H1 (cell line): ENCODE results near the gene PARP15. TPM values are rescaled to one million over a fixed set of nuclear protein-coding genes. Genes with fewer than 3 reads are reported as not detected.

Source experiments
- CTCF ChIA-PET: fragments of 300-600 bp; sonication (Branson Sonifier 250); formaldehyde crosslinking; loops from one replicate; lab custom pipeline; 2021; ENCODE audit not compliant: partially characterized antibody; lab: Charles Lee
- POLR2A ChIA-PET: fragments of 300-600 bp; sonication (Branson Sonifier 250); formaldehyde crosslinking; loops from one replicate; lab custom pipeline; 2021; ENCODE audit warnings: inconsistent platforms; ENCODE audit not compliant: partially characterized antibody; lab: Charles Lee
- DNase-seq, 2 experiments: peaks; one replicate each; pipeline versions ENCODE4 v3.0.0 to v3.0.0-alpha.2; 2010 to 2022; ENCODE audit warnings: low spot score in 2 of 2, low read depth in 1 of 2, mixed read lengths in 1 of 2
- FAIRE-seq: peaks from 2 replicates; lab custom pipeline; 2011; peaks lifted over from hg19 to GRCh38; lab: Jason Lieb, UNC
- H2AFZ ChIP-seq: 2 replicates; pipeline ENCODE4 v1.8.1; 2012; ENCODE audit warnings: low read length, inconsistent platforms
- H2AK5ac ChIP-seq: 2 replicates; pipeline ENCODE4 v1.6.1; 2013; ENCODE audit warnings: low read depth, low read length
- H2BK120ac ChIP-seq: replicated peaks from 2 replicates; pipeline ENCODE3; 2013; ENCODE audit warnings: low read depth, low read length, inconsistent platforms
- H2BK12ac ChIP-seq: 2 replicates; pipeline ENCODE4 v1.6.1; 2013; ENCODE audit warnings: low read depth, low read length
- H2BK15ac ChIP-seq: 2 replicates; pipeline ENCODE4 v1.6.1; 2013; ENCODE audit warnings: low read length
- H2BK20ac ChIP-seq: 2 replicates; pipeline ENCODE4 v1.6.1; 2013; ENCODE audit warnings: low read length
- H2BK5ac ChIP-seq: 2 replicates; pipeline ENCODE4 v1.6.1; 2013; ENCODE audit warnings: low read depth, low read length
- H3K14ac ChIP-seq: 2 replicates; pipeline ENCODE4 v1.6.1; 2013; ENCODE audit warnings: inconsistent platforms; ENCODE audit not compliant: insufficient read length
- H3K18ac ChIP-seq: 2 replicates; pipeline ENCODE4 v1.6.1; 2013; ENCODE audit warnings: low read length; ENCODE audit errors: extremely low read depth
- H3K23ac ChIP-seq: 2 replicates; pipeline ENCODE4 v1.6.1; 2013; ENCODE audit warnings: inconsistent platforms; ENCODE audit not compliant: insufficient read length
- H3K23me2 ChIP-seq: 2 replicates; pipeline ENCODE4 v1.6.1; 2013; ENCODE audit warnings: low read depth, low read length
- H3K27ac ChIP-seq: 2 replicates; pipeline ENCODE4 v1.6.1; 2011; ENCODE audit warnings: low read depth, low read length, inconsistent platforms
- H3K27me3 ChIP-seq, 4 experiments: replicated peaks in 1 of 4; 1 replicate in 1 of 4; 2 replicates in 3 of 4; pipeline versions ENCODE4 v1.6.1 to v1.8.1; 2011 to 2013; ENCODE audit warnings: low read length in 3 of 4, mild to moderate bottlenecking in 3 of 4, inconsistent platforms in 2 of 4, mixed read lengths in 2 of 4, moderate library complexity in 1 of 4; ENCODE audit not compliant: control insufficient read depth in 3 of 4, insufficient read depth in 3 of 4; ENCODE audit errors: extremely low read depth in 1 of 4
- H3K36me3 ChIP-seq, 4 experiments: 2 replicates each; pipeline versions ENCODE4 v1.6.1 to v1.8.1; 2011 to 2013; ENCODE audit warnings: mild to moderate bottlenecking in 4 of 4, low read length in 3 of 4, moderate library complexity in 2 of 4, control low read depth in 1 of 4, inconsistent platforms in 1 of 4; ENCODE audit not compliant: insufficient read depth in 4 of 4, control insufficient read depth in 2 of 4
- H3K4ac ChIP-seq: replicated peaks from 2 replicates; pipeline ENCODE3; 2013; ENCODE audit warnings: low read length, low read depth, mixed read lengths, inconsistent platforms; ENCODE audit not compliant: insufficient read length
- H3K4me1 ChIP-seq, 4 experiments: replicated peaks in 1 of 4; 1 replicate in 1 of 4; 2 replicates in 3 of 4; pipeline versions ENCODE4 v1.6.1 to v1.8.1; 2011 to 2013; ENCODE audit warnings: low read length in 3 of 4, inconsistent platforms in 2 of 4, mixed read lengths in 1 of 4; ENCODE audit not compliant: insufficient read depth in 4 of 4, control insufficient read depth in 3 of 4
- H3K4me2 ChIP-seq, 2 experiments: 2 replicates each; pipeline versions ENCODE4 v1.6.1 to v1.8.1; 2011 to 2013; ENCODE audit warnings: low read depth in 2 of 2, low read length in 2 of 2, control low read depth in 1 of 2, inconsistent platforms in 1 of 2, mild to moderate bottlenecking in 1 of 2; ENCODE audit not compliant: insufficient read depth in 1 of 2
- H3K4me3 ChIP-seq, 4 experiments: fragments of 200-600, 300-600 bp in 1 of 4; sonication (generic), shearing (Covaris generic), sonication (Bioruptor Twin) in 1 of 4; 2 replicates each; pipeline versions ENCODE4 v1.5.1 to v1.8.1; 2011 to 2016; ENCODE audit warnings: low read length in 4 of 4, low read depth in 3 of 4, control low read depth in 2 of 4, inconsistent platforms in 2 of 4, mild to moderate bottlenecking in 2 of 4, mixed read lengths in 1 of 4, moderate library complexity in 1 of 4; ENCODE audit not compliant: insufficient read depth in 2 of 4; ENCODE audit errors: extremely low read depth in 1 of 4
- H3K56ac ChIP-seq: replicated peaks from 2 replicates; pipeline ENCODE3; 2013; ENCODE audit warnings: low read depth, mild to moderate bottlenecking, mixed read lengths, low read length, inconsistent platforms; ENCODE audit not compliant: insufficient read length
- H3K79me1 ChIP-seq: 2 replicates; pipeline ENCODE4 v1.6.1; 2013; ENCODE audit warnings: low read depth, low read length, control low read depth
- H3K79me2 ChIP-seq, 2 experiments: 2 replicates each; pipeline versions ENCODE4 v1.6.1 to v1.8.1; 2012 to 2013; ENCODE audit warnings: low read length in 2 of 2, mild to moderate bottlenecking in 2 of 2, inconsistent platforms in 1 of 2; ENCODE audit not compliant: insufficient read depth in 2 of 2, control insufficient read depth in 1 of 2
- H3K9ac ChIP-seq, 4 experiments: replicated peaks in 1 of 4; 1 replicate in 1 of 4; 2 replicates in 3 of 4; pipeline versions ENCODE4 v1.6.1 to v1.8.1; 2011 to 2013; ENCODE audit warnings: low read depth in 3 of 4, low read length in 3 of 4, control low read depth in 2 of 4, mild to moderate bottlenecking in 2 of 4, moderate library complexity in 2 of 4, inconsistent platforms in 1 of 4; ENCODE audit errors: extremely low read depth in 1 of 4
- H3K9me3 ChIP-seq, 2 experiments: 2 replicates each; pipeline versions ENCODE4 v1.6.1 to v1.8.1; 2012 to 2013; ENCODE audit warnings: mild to moderate bottlenecking in 2 of 2, moderate library complexity in 2 of 2, control low read depth in 1 of 2, inconsistent platforms in 1 of 2, low read depth in 1 of 2, low read length in 1 of 2, mixed read lengths in 1 of 2; ENCODE audit not compliant: insufficient read depth in 2 of 2
- H4K20me1 ChIP-seq, 2 experiments: replicated peaks in 1 of 2; 2 replicates each; pipeline versions ENCODE3 to v1.8.1; 2011 to 2013; ENCODE audit warnings: inconsistent platforms in 2 of 2, low read length in 2 of 2, mild to moderate bottlenecking in 1 of 2; ENCODE audit not compliant: insufficient read depth in 2 of 2, control insufficient read depth in 1 of 2
- H4K5ac ChIP-seq: 2 replicates; pipeline ENCODE4 v1.6.1; 2013; ENCODE audit warnings: low read length, low read depth, mixed read lengths, inconsistent platforms; ENCODE audit not compliant: insufficient read length
- H4K8ac ChIP-seq: 2 replicates; pipeline ENCODE4 v1.8.0; 2013; ENCODE audit warnings: mild to moderate bottlenecking, moderate library complexity, low read length, inconsistent platforms; ENCODE audit not compliant: insufficient read depth; ENCODE audit errors: extremely low read depth
- H4K91ac ChIP-seq: replicated peaks from 2 replicates; pipeline ENCODE3; 2013; ENCODE audit warnings: low read length, mixed read lengths, inconsistent platforms; ENCODE audit not compliant: insufficient read length
- NANOG ChIP-seq: IDR thresholded peaks from 2 replicates; pipeline ENCODE4 v1.6.1; 2011; ENCODE audit warnings: low read length, low read depth, mild to moderate bottlenecking, inconsistent platforms; ENCODE audit not compliant: insufficient read depth, poor library complexity, severe bottlenecking
- WGBS, 2 experiments: shearing (Covaris generic) in 1 of 2; methylation state at CpG; one replicate each; pipeline versions ENCODE4 v1.1.6 to v1.1.7; 2013 to 2015; ENCODE audit warnings: low lambda C conversion rate in 2 of 2, mixed read lengths in 2 of 2, inconsistent platforms in 1 of 2, low coverage in 1 of 2, missing lambda C conversion rate in 1 of 2; ENCODE audit not compliant: insufficient replicate concordance in 2 of 2, insufficient coverage in 1 of 2, insufficient read length in 1 of 2; ENCODE audit errors: extremely low coverage in 1 of 2, missing lambda C conversion rate in 1 of 2; 5-methylcytosine and 5-hydroxymethylcytosine counted together
- polyA plus RNA-seq, 7 experiments: library from polyadenylated mRNA; depleted of rRNA in 3 of 7; stranded (reverse) in 5 of 7; unstranded in 2 of 7; fragments of >200 nt in 5 of 7; fragments of 200-250 nt in 2 of 7; gene quantifications; 1 replicate in 5 of 7; 2 replicates in 1 of 7; 4 replicates in 1 of 7; pipeline versions ENCODE4 v1.2.1 to v1.2.3, GENCODE V29; 2011 to 2013; ENCODE audit warnings: missing spikeins in 2 of 7, mixed read lengths in 2 of 7
- total RNA-seq: library from RNA; stranded (reverse); fragmentation: NEBNext Ultra II Directional; extraction: Animal tissue kit (Norgen Biotek cat#: 25700); gene quantifications from 2 replicates; pipeline ENCODE4 v1.2.1, GENCODE V29; 2021

The PARP15 gene
- total and polyA plus RNA-seq, 2 of the 8 experiments (the other 6 are each of a cell fraction or from before 2014, with no cell fraction given) = 0.37 to 0.45 TPM

- H4K5ac ChIP-seq = no peak overlapping the region
- H3K27me3 ChIP-seq = peaks cover 0 to 2% (median 0%) of the 10 kb centered on the region in 4 experiments; a peak in 2 of 7 replicates
- no peaks in the 10 kb centered on the region for H3K79me1 ChIP-seq
- no peak overlapping the region for H2BK120ac ChIP-seq
- peak overlapping the region; percentile 6; the same call in 1 of the 2 replicates for H2AFZ ChIP-seq
- H3K4me2 ChIP-seq = peak overlapping the region; percentile 65 to 72
- H4K20me1 ChIP-seq = no peaks in the 10 kb centered on the region
- 0 out of 2 replicates have a peak overlapping the region, but pooled peaks have one; percentile 10 for H2BK20ac ChIP-seq
- H3K27ac ChIP-seq = no peak overlapping the region
- peaks cover 5% of the 10 kb centered on the region; the same call in 1 of the 2 replicates for H3K23me2 ChIP-seq
- H3K18ac ChIP-seq = peak overlapping the region; percentile 76
- no peak overlapping the region for H4K91ac ChIP-seq
- H3K4ac ChIP-seq = no peak overlapping the region
- POLR2A ChIA-PET = interaction anchor here (0.8 kb wide), 1 partner anchor 38 kb away, joined by 3 read pairs; no protein-coding TSS in a partner anchor
- H3K9ac ChIP-seq = no peak overlapping the region
- H3K4me3 ChIP-seq = peak overlapping the region; percentile 51 to 76 (median 65); a peak in 7 of 8 replicates
- CTCF ChIA-PET = interaction anchor here (0.7 to 9.0 kb wide), 2 partner anchors 55 to 115 kb away, joined by 3 to 62 read pairs; partner anchors contain the start of gene PARP14
- DNase-seq (no peak), FAIRE-seq (no peak)
- H2BK12ac ChIP-seq = 0 out of 2 replicates have a peak overlapping the region, but pooled peaks have one; percentile 55
- TF ChIP-seq NANOG = no peak
- no peaks in the 10 kb centered on the region for H3K79me2 ChIP-seq
- no peak overlapping the region; the same call in 1 of the 2 replicates for H4K8ac ChIP-seq
- H3K23ac ChIP-seq = no peak overlapping the region
- no peak overlapping the region for H2BK5ac ChIP-seq
- H2BK15ac ChIP-seq = no peak overlapping the region
- peaks cover 4 to 5% (median 5%) of the 10 kb centered on the region in 4 experiments; a peak in 6 of 7 replicates for H3K4me1 ChIP-seq
- 52% methylated on average over 5 of the region's 5 CpGs; no CpG with 5 or more reads in 1 of the 2 experiments for WGBS, 2 experiments
- H3K9me3 ChIP-seq = no peaks in the 10 kb centered on the region
- no peak overlapping the region for H3K56ac ChIP-seq
- H3K14ac ChIP-seq = no peak overlapping the region
- H2AK5ac ChIP-seq = no peak overlapping the region
- no peaks in the 10 kb centered on the region; a peak in 2 of 8 replicates for H3K36me3 ChIP-seq
These were observed 13.8 kb upstream of the PARP15 start for GRCh38 chr3:122563717-122564025.
